Activated CD8-positive, alpha-beta memory T cell treated with anti-CD3 and anti-CD28 coated beads, Interleukin-2, amount 50 U/mL, for 24 hours (primary cell): Measurements from ENCODE around the gene ACOT13.
"Not testable (repeated sequence)": the region's sequence is repeated elsewhere in the genome, so short reads cannot be mapped to it uniquely, and the experiment has no call there.

Experiments used
- DNase-seq: peaks from one replicate; pipeline ENCODE4 v3.0.0-alpha.2; 2020; ENCODE audit errors: extremely low read depth

Gene ACOT13

GRCh38 chr6:24730653-24731052 lies 63.8 kb downstream of the ACOT13 start:
- not testable (repeated sequence) for DNase-seq

GRCh38 chr6:24731456-24732134 lies 64.7 kb downstream of the ACOT13 start:
- not testable (repeated sequence) for DNase-seq

GRCh38 chr6:24734166-24734565 lies 67.3 kb downstream of the ACOT13 start:
- no peak for DNase-seq

- DNase-seq = not testable (repeated sequence)
Observed at GRCh38 chr6:24734710-24735109, 67.8 kb downstream of the ACOT13 start.

GRCh38 chr6:24738741-24739140 lies 71.9 kb downstream of the ACOT13 start:
- DNase-seq = no peak

DNA sequence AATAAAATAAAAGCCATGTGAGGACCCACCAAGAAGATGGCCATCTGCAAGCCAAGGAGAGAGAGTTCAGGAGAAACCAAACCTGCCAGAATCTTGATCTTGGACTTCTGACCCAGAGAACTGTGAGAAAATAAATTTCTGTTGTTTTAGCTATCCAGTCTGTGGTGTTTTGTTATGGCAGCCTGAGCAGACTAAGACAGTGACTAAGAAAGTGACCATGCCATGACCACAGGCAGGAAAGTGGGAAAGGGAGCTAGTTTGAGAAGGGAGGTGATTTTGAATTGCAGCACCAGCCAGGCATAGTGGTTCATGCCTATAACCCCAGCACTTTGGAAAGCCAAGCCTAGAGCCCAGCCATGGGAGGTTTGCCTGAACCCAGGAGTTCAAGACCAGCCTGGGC lies 74.0 kb downstream of the ACOT13 start:
- DNase-seq = no peak

DNA sequence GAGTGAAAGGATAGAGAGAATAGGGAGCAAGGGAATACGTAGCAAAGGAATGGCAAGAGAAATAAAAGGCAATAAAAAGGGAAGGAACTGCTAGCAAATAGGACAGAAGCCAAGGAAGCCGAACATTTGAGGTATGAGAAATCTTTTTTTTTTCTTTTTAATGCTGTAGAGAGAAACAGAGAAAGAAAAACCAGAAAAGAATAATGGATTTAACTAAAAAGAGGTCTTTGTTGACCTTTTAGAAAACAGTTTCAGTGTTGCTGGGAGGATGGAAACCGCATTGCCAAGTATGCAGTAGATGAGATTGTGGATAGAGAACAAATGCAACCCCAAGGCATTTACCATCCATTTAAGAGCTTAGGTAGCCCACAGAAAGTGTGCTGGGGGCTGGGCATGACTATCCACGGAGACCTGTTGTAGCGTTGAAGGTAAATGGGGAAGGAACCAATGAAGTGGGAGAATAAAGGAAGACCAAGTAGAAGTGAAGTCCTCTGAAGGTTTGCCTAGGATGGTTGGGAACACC lies 75.4 kb downstream of the ACOT13 start:
- DNase-seq = no peak

DNA sequence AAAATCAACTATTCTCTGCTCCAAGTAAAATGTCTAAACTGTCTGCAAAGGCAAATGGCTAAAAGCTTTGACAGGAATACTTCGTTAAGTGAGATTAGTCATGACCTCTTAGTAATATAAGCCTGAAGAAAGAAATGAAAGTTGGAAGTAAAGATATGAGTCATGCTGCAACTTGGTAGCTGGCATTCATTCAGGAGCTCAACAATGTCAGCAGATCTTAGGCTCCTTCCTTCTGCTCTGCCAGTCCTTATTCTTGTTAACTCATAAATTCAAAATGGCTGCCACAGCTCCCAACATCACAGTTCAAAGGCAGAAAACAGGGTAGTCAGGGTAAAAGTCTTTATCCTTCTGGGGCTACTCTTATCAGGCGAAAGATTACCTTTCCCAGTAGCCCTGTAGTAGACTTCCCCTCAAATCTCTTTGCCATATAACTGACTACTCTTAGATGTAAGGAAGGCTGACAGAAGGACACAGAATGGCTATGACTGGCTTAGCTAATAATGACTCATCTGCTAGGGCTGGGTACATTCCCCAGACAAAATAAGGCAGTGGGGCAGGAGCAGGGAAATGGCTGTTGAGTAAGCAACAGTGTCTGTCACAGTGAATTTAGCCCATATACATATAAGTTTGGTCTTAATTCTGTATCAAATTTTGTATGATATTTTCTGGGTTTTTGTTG lies 76.5 kb downstream of the ACOT13 start:
- no peak for DNase-seq

- no peak for DNase-seq
Observed at GRCh38 chr6:24743944-24744335, 77.1 kb downstream of the ACOT13 start.

GRCh38 chr6:24744911-24745310 lies 78.0 kb downstream of the ACOT13 start:
- DNase-seq = no peak

GRCh38 chr6:24749297-24749696 lies 82.4 kb downstream of the ACOT13 start:
- DNase-seq = no peak

DNA sequence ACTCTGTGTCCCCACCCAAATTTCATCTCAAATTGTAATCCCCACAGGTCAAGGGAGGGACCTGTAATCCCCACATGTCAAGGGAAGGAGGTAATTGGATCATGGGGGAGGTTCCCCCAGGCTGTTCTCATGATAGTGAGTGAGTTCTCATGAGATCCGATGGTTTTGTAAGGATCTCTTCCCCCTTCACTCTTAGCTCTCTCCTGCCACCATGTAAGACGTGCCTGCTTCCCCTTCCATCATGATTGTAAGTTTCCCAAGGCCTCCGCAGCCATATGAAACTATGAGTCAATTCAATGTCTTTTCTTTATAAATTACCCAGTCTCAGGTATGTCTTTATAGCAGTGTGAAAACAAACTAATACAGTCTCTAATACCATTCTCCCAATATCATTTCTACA lies 84.0 kb downstream of the ACOT13 start:
- DNase-seq = not testable (repeated sequence)

- DNase-seq = no peak
Observed at GRCh38 chr6:24752503-24752902, 85.6 kb downstream of the ACOT13 start.

- no peak for DNase-seq
Observed at GRCh38 chr6:24752917-24753492, 86.1 kb downstream of the ACOT13 start.

- no peak for DNase-seq
Observed at GRCh38 chr6:24753545-24753944, 86.7 kb downstream of the ACOT13 start.

DNA sequence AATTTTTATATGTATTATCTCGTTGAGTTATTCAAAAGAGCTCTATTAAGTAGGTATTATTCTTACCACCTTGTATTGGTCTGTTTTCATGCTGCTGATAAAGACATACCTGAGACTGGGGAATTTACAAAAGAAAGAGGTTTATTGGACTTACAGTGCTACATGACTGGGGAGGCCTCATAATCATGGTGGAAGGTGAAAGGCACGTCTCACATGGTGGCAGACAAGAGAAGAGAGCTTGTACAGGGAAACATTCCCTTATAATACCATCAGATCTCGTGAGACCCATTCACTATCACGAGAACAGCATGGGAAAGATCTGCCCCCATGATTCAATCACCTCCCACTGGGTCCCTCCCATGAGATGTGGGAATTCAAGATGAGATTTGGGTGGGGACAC lies 87.5 kb downstream of the ACOT13 start:
- DNase-seq = not testable (repeated sequence)
